Activated gamma-delta T cell treated with Interleukin-2 at 50 U/mL for 16 hours (primary cell): ENCODE measurements around the gene ZBED1.
A peak's percentile ranks its signal among the peaks of the same experiment; 100 is the strongest.
"Not testable (repeated sequence)": the region's sequence is repeated elsewhere in the genome, so short reads cannot be mapped to it uniquely, and the experiment has no call there.

Source experiments
- DNase-seq: peaks from one replicate; pipeline ENCODE4 v3.0.0-alpha.2; 2020

Gene ZBED1

DNA sequence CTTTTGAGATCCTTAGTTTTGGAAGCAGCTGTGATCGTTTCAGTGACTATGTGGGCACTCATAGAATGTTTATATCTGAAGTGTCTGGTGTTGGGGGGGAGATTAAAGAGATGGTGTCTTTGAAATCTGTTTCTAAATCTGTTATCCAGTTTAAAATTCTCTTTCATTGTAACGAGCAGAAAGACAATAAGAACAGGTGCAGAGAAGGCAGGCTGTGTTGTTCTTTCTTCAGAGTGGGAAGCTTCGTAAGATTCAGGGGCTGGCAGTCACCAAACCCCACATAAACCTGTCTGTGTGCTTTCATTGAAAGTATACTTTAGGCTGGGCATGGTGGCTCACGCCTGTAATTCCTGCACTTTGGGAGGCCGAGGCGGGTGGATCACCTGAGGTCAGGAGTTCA, 16.3 kb upstream of the ZBED1 start:
- no peak for DNase-seq

GRCh38 chrX:2516623-2517022, 15.8 kb upstream of the ZBED1 start:
- DNase-seq = no peak

DNA sequence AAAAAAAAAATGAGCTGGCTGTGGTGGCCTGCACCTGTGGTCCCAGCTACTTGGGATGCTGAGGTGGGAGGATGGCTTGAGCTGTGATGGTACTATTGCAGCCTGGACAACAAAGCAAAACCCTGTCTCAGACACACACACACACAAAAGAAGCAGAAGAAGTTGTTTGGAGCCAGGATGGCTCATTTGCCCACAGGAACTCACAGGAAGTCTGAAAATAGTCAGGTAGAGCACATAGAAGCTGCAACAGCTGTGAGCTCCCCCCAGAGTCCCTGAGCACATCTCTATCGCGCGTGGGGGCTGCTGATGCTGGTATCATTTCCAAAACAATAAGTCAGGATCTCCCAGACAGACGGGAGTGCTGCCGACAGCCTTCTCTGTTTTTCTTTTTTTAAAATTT, 13.4 kb upstream of the ZBED1 start:
- no peak for DNase-seq

GRCh38 chrX:2513121-2513664, 12.4 kb upstream of the ZBED1 start:
- no peak for DNase-seq

- no peak for DNase-seq
Observed at GRCh38 chrX:2512501-2512900, 11.7 kb upstream of the ZBED1 start.

- DNase-seq = no peak
Observed at GRCh38 chrX:2511326-2511725, 10.6 kb upstream of the ZBED1 start.

- DNase-seq = no peak
Observed at GRCh38 chrX:2508648-2509335, 8.0 kb upstream of the ZBED1 start.

DNA sequence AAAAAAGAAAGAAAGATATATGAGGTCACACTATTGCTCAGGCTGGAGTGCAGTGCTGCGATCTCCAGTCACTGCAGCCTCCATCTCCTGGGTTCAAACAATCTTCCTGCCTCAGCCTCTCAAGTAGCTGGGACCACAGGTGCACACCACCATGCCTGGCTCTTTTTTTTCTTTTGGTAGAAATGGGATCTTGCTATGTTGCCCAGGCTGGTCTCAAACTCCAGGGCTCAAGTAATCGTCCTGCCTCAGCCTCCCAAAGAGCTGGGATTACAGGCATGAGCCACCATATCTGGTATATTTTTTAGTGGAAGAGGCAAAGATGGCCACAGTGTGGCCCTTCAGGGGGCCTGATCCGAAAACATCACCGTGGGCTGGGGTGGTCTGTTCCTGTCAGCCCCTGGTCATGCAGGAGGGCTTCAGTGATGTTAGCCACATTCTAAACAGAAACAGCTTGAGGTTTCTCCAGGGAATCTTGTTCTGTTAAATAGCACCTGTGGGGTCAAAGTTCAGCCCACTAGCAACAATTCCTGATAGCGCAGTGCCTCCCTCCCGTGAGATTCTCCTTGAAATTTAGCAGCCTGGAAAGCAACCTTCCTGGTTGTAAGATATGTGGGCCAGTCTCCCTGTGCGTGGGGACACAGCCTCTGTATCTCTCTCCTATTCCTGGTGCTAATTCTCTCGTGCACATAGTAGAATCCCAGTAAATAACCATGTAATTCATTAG, 7.3 kb upstream of the ZBED1 start:
- DNase-seq = no peak

DNA sequence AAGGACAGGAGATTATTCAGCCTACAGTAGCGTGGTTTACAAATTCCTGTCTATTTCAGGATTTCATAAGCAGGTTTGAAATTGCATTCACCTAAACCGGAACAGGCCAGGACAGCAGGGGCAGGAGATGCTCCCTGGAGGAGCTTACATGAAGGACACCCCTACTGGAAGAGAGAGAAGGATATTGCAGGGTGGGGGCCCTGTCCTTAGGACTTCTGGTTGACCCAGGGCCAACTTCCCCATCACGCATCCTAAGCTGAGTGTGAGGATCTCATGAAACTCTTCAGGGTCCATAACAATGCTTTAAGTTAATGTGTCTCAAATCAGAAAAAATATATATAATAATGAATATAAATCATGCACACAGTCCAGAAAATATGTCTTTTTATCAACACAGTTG, 6.4 kb upstream of the ZBED1 start:
- no peak for DNase-seq

DNA sequence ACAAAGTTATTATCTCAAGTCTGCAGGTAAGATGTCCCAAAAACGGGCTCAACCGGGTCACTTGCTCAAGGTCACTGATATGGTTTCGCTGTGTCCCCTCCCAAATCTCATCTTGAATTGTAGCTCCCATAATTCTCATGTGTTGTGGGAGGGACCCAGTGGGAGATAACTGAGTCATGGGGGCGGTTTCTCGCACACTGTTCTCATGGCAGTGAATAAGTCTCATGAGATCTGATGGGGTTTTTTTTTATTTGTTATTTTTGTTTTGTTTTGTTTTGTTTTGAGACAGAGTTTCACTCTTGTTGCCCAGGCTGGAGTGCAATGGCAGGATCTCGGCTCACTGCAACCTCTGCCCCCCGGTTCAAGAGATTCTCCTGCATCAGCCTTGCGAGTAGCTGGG, 4.6 kb upstream of the ZBED1 start:
- DNase-seq = not testable (repeated sequence)

DNA sequence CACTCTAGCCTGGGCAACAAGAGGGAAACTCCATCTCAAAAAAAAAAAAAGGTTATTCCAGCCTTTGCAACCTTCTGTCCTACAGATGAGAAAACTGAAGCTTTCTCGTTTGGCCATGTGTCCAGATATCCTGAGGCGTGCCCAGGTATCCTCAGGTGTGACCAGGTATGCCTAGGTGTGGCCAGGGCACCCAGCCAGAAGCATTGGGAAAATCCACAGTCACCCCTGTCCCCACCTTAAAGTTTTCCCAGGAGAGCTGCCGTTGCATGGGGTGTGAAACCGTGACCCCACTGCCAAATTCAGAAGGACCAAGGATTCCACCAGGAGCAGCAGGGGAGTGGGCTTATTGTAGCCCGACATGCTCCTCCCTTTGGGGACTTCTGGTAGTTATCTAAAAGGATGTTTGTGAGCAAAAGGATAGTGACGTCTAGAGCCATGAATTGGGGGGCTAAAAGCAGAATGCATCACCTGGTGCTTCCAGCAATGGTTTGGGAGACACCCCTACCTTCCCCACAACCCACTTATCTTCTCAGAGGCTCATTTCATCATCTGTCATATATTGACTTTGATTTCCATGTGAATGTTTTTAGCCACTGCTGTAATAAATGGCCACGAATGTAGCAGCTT, 4.0 kb upstream of the ZBED1 start:
- DNase-seq = no peak

GRCh38 chrX:2503591-2504500, 3.1 kb upstream of the ZBED1 start:
- no peak for DNase-seq

- DNase-seq = no peak
Observed at GRCh38 chrX:2502668-2503519, 2.1 kb upstream of the ZBED1 start.

GRCh38 chrX:2502120-2502667, 1.4 kb upstream of the ZBED1 start:
- DNase-seq = no peak

DNA sequence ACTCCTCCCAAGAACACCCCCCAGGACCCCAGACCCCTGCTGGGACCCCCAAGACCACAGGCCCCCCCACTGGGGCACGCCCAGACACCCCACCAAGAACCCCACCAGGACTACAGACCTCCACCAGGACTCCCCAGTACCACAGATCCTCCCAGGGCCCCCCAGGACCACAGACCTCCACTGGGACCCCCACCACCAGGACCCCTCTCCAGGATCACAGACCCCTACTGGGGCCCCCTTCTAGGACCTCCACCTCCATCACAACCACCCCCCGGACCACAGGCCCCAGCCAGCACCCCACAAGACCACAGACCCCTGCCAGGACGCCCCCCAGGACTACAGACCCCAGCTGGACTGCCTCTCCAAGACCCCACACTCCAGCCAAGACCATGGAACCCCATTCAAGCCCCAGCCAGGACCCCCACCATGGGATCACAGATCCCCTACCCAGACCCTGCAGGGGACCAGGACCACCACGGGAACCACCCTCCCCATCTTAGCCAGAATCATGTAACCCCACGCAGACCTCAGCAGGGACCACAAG, 855 bp upstream of the ZBED1 start:
- no peak for DNase-seq

GRCh38 chrX:2500091-2500802, 529 bp downstream of the ZBED1 start:
- peak; percentile 37 for DNase-seq

GRCh38 chrX:2499507-2499906, 1.3 kb downstream of the ZBED1 start:
- no peak for DNase-seq

GRCh38 chrX:2498781-2499302, 1.9 kb downstream of the ZBED1 start:
- no peak for DNase-seq

GRCh38 chrX:2497961-2498780, 2.6 kb downstream of the ZBED1 start:
- no peak for DNase-seq
